Stimulated activated CD4-positive, alpha-beta T cell treated with anti-CD3 and anti-CD28 coated beads, Interleukin-1b, Interleukin-23, amount 100 ng/mL, for 1 hour (primary cell): ENCODE measurements around the gene RGCC.
A peak's percentile ranks its signal among the peaks of the same experiment; 100 is the strongest.
"Not testable (repeated sequence)": the region's sequence is repeated elsewhere in the genome, so short reads cannot be mapped to it uniquely, and the experiment has no call there.

Experiments
- DNase-seq, 2 donors: peaks; one replicate each; pipeline ENCODE4 v3.0.0-alpha.2; 2020; ENCODE audit warnings: low read depth in 2 of 2

The RGCC gene

GRCh38 chr13:41456768-41457588, at the start of gene RGCC:
Gene RGCC (plus strand): TSS chr13:41457550. CDS start chr13:41457708, 158 bp downstream.
- peak; percentile 90 to 91 for DNase-seq

GRCh38 chr13:41408121-41408520, 49.2 kb upstream of the RGCC start:
- no peak for DNase-seq

GRCh38 chr13:41408746-41409145, 48.6 kb upstream of the RGCC start:
- no peak for DNase-seq

GRCh38 chr13:41409611-41410010, 47.7 kb upstream of the RGCC start:
- DNase-seq: no peak

GRCh38 chr13:41411060-41411459, 46.3 kb upstream of the RGCC start:
- no peak for DNase-seq

- no peak for DNase-seq
Observed at GRCh38 chr13:41411522-41411921, 45.8 kb upstream of the RGCC start.

GRCh38 chr13:41413872-41414271, 43.5 kb upstream of the RGCC start:
- no peak for DNase-seq

GRCh38 chr13:41416276-41416675, 41.1 kb upstream of the RGCC start:
- DNase-seq: no peak

- no peak for DNase-seq
Observed at GRCh38 chr13:41418027-41418426, 39.3 kb upstream of the RGCC start.

- DNase-seq: no peak
Observed at GRCh38 chr13:41418731-41419130, 38.6 kb upstream of the RGCC start.

GRCh38 chr13:41419206-41419605, 38.1 kb upstream of the RGCC start:
- no peak for DNase-seq

GRCh38 chr13:41420146-41420545, 37.2 kb upstream of the RGCC start:
- no peak for DNase-seq

GRCh38 chr13:41421330-41421729, 36.0 kb upstream of the RGCC start:
- DNase-seq: not testable (repeated sequence)

GRCh38 chr13:41421983-41422382, 35.4 kb upstream of the RGCC start:
- not testable (repeated sequence) for DNase-seq

- not testable (repeated sequence) for DNase-seq
Observed at GRCh38 chr13:41423259-41423658, 34.1 kb upstream of the RGCC start.

GRCh38 chr13:41424675-41425074, 32.7 kb upstream of the RGCC start:
- DNase-seq: not testable (repeated sequence)

- DNase-seq: no peak
Observed at GRCh38 chr13:41426047-41426446, 31.3 kb upstream of the RGCC start.

- DNase-seq: no peak
Observed at GRCh38 chr13:41427666-41428065, 29.7 kb upstream of the RGCC start.

GRCh38 chr13:41428155-41428554, 29.2 kb upstream of the RGCC start:
- DNase-seq: peak in 1 of 2 donors; percentile 17

- not testable (repeated sequence) for DNase-seq
Observed at GRCh38 chr13:41434030-41434429, 23.3 kb upstream of the RGCC start.

GRCh38 chr13:41434831-41435520, 22.4 kb upstream of the RGCC start:
- no peak for DNase-seq

GRCh38 chr13:41443969-41444368, 13.4 kb upstream of the RGCC start:
- no peak for DNase-seq

- no peak for DNase-seq
Observed at GRCh38 chr13:41452462-41452861, 4.9 kb upstream of the RGCC start.
